ENCODE measurements around the gene LRRC75B.
"Not testable (repeated sequence)": the region's sequence is repeated elsewhere in the genome, so short reads cannot be mapped to it uniquely, and the experiment has no call there.

GRCh38 chr22:24627911-24628310 lies 35.0 kb upstream of the LRRC75B start:
- not testable (repeated sequence) for TF ChIP-seq MAX (IDR thresholded peaks at IDR 0.05; ENCODE audit: low read depth); NRF1 (IDR thresholded peaks at IDR 0.05; ENCODE audit: low read depth, low read length); ZBTB33 (IDR thresholded peaks at IDR 0.05; ENCODE audit: borderline replicate concordance, low read depth); EP300 (IDR thresholded peaks at IDR 0.05; ENCODE audit: borderline replicate concordance in 1 of 2, low read depth in 1 of 2, low read length in 1 of 2)
- TF ChIP-seq, protein P1, sequence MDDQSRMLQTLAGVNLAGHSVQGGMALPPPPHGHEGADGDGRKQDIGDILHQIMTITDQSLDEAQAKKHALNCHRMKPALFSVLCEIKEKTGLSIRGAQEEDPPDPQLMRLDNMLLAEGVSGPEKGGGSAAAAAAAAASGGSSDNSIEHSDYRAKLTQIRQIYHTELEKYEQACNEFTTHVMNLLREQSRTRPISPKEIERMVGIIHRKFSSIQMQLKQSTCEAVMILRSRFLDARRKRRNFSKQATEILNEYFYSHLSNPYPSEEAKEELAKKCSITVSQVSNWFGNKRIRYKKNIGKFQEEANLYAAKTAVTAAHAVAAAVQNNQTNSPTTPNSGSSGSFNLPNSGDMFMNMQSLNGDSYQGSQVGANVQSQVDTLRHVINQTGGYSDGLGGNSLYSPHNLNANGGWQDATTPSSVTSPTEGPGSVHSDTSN (IDR thresholded peaks at IDR 0.05) = not testable (repeated sequence)
- TF ChIP-seq, protein P2, sequence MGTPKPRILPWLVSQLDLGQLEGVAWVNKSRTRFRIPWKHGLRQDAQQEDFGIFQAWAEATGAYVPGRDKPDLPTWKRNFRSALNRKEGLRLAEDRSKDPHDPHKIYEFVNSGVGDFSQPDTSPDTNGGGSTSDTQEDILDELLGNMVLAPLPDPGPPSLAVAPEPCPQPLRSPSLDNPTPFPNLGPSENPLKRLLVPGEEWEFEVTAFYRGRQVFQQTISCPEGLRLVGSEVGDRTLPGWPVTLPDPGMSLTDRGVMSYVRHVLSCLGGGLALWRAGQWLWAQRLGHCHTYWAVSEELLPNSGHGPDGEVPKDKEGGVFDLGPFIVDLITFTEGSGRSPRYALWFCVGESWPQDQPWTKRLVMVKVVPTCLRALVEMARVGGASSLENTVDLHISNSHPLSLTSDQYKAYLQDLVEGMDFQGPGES (IDR thresholded peaks at IDR 0.05; ENCODE audit: low read depth, low read length) = not testable (repeated sequence)

Data from SK-N-SH (cell line).